SH-SY5Y (cell line): Measurements from ENCODE around the gene KRTAP16-1.
"Not testable (repeated sequence)": the region's sequence is repeated elsewhere in the genome, so short reads cannot be mapped to it uniquely, and the experiment has no call there.

Experiments used
- GATA2 ChIP-seq: IDR thresholded peaks from 2 replicates; pipeline ENCODE4 v1.6.1; 2011; ENCODE audit warnings: mild to moderate bottlenecking, low read depth, low read length
- GATA3 ChIP-seq: IDR thresholded peaks from 2 replicates; pipeline ENCODE4 v1.6.1; 2011; ENCODE audit warnings: low read depth, mild to moderate bottlenecking, low read length, moderate library complexity

DNA sequence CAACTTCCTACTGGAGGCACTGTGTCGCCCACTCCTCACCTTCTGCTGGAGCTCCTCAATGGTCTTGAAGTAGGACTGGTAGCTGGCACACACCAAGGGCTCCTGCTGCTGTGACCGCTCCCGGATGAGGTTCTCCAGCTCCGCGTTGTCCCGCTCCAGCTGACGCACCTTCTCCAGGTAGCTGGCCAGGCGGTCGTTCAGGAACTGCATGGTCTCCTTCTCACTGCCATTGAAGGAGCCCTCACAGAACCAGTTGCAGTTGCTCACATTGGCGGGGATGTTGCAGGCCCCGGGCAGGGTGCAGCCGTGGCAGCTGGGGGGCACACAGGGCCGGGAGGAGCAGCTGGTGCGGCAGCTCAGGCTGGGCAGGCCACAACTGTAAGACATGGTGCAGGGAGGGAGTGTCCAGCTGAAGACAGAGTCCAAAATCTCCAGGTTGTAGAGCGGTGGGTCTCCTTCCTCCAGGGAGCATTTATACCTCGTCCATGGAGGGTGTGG is 41.3 kb upstream of the KRTAP16-1 start, which contains the start of gene KRT33A:
- TF ChIP-seq GATA2, GATA3: not testable (repeated sequence)
